ENCODE measurements around the gene TMEM59L.

DNA sequence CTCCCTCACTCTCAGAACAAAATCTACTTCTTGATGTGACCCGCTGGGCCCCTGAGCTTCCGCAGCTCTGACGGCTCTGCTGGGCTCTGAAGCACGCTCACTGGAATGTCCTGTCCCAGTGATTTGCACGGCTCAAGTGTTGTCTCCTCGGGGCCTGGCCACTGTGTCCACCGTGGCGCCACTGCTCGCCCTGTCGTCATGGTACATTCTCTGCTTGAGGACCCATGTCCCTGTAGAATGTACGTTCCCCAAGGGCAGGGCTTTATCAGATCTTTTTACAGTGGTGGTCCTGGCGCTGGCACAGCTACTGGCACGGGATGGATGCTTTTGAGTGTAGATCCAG lies 36.3 kb downstream of the TMEM59L start:
- TF ChIP-seq CTCF (IDR thresholded peaks at IDR 0.05) (no peak), POLR2A (IDR thresholded peaks at IDR 0.05) (no peak)
